ENCODE measurements around the gene GNG7. TPM values are rescaled to one million over a fixed set of nuclear protein-coding genes. Genes with fewer than 3 reads are reported as not detected.

GNG7 gene
- polyA plus RNA-seq, 1 donor (not counting 4 experiments of a cell fraction or from before 2014, with no cell fraction given), result 0.01 TPM

- no peak for DNase-seq (ENCODE audit: low read depth, low spot score)
- Histone ChIP-seq H3K27ac (ENCODE audit: control insufficient read depth, insufficient read depth, low read length) (no peak overlapping the region), H2AFZ (ENCODE audit: control insufficient read depth, low read length) (no peak overlapping the region), H3K79me2 (ENCODE audit: control insufficient read depth, insufficient read depth, low read length) (no peaks in the 10 kb centered on the region), H4K20me1 (ENCODE audit: control insufficient read depth, extremely low read depth, insufficient read depth, low read length) (no peaks in the 10 kb centered on the region), H3K9me1 (ENCODE audit: control insufficient read depth, extremely low read depth, insufficient read depth, low read length) (no peaks in the 10 kb centered on the region), H3K4me3 (ENCODE audit: control insufficient read depth in 2 of 3, extremely low read depth in 1 of 3, insufficient read depth in 2 of 3, low read depth in 1 of 3, low read length in 3 of 3) (no peak overlapping the region), H3K9me3 (ENCODE audit: control insufficient read depth, low read depth, low read length) (no peaks in the 10 kb centered on the region), H3K4me1 (ENCODE audit: control insufficient read depth, extremely low read depth, insufficient read depth, low read length) (peaks cover 33% of the 10 kb centered on the region), H3K27me3 (ENCODE audit: control insufficient read depth, extremely low read depth, insufficient read depth, low read length) (no peaks in the 10 kb centered on the region), H3K36me3 (ENCODE audit: control insufficient read depth in 2 of 2, extremely low read depth in 1 of 2, insufficient read depth in 2 of 2, low read length in 2 of 2) (no peaks in the 10 kb centered on the region), H3K9ac (ENCODE audit: control insufficient read depth, extremely low read depth, insufficient read depth, low read length) (no peak overlapping the region), H3K4me2 (ENCODE audit: control insufficient read depth, extremely low read depth, insufficient read depth, low read depth, low read length) (no peak overlapping the region)
- no peak for FAIRE-seq
- TF ChIP-seq EZH2 (IDR thresholded peaks at IDR 0.05; ENCODE audit: low read length), result no peak
- no peak for TF ChIP-seq CTCF (optimal IDR thresholded peaks at IDR 0.05 in 1 of 3, IDR thresholded peaks at IDR 0.05 in 1 of 3, conservative IDR thresholded peaks at IDR 0.05 in 1 of 3; ENCODE audit: extremely low read depth in 1 of 3, insufficient read depth in 2 of 3, low read length in 3 of 3)
- dilution Hi-C loops (cut with MboI; ENCODE audit: extremely low pct_ligation_motif_present, low sequenced_read_pairs), result no loop called here
These were observed 174.8 kb downstream of the GNG7 start for GRCh38 chr19:2527686-2528085.

- Histone ChIP-seq H3K9me1 (ENCODE audit: control insufficient read depth, extremely low read depth, insufficient read depth, low read length) (no peaks in the 10 kb centered on the region), H3K79me2 (ENCODE audit: control insufficient read depth, insufficient read depth, low read length) (no peaks in the 10 kb centered on the region), H3K27me3 (ENCODE audit: control insufficient read depth, extremely low read depth, insufficient read depth, low read length) (no peaks in the 10 kb centered on the region), H3K27ac (ENCODE audit: control insufficient read depth, insufficient read depth, low read length) (no peak overlapping the region), H4K20me1 (ENCODE audit: control insufficient read depth, extremely low read depth, insufficient read depth, low read length) (no peaks in the 10 kb centered on the region), H3K9me3 (ENCODE audit: control insufficient read depth, low read depth, low read length) (no peaks in the 10 kb centered on the region), H3K36me3 (ENCODE audit: control insufficient read depth in 2 of 2, extremely low read depth in 1 of 2, insufficient read depth in 2 of 2, low read length in 2 of 2) (no peaks in the 10 kb centered on the region), H3K9ac (ENCODE audit: control insufficient read depth, extremely low read depth, insufficient read depth, low read length) (no peak overlapping the region), H2AFZ (ENCODE audit: control insufficient read depth, low read length) (no peak overlapping the region), H3K4me1 (ENCODE audit: control insufficient read depth, extremely low read depth, insufficient read depth, low read length) (peaks cover 28% of the 10 kb centered on the region), H3K4me2 (ENCODE audit: control insufficient read depth, extremely low read depth, insufficient read depth, low read depth, low read length) (no peak overlapping the region), H3K4me3 (ENCODE audit: control insufficient read depth in 2 of 3, extremely low read depth in 1 of 3, insufficient read depth in 2 of 3, low read depth in 1 of 3, low read length in 3 of 3) (no peak overlapping the region)
- TF ChIP-seq CTCF (optimal IDR thresholded peaks at IDR 0.05 in 1 of 3, IDR thresholded peaks at IDR 0.05 in 1 of 3, conservative IDR thresholded peaks at IDR 0.05 in 1 of 3; ENCODE audit: extremely low read depth in 1 of 3, insufficient read depth in 2 of 3, low read length in 3 of 3) (no peak), EZH2 (IDR thresholded peaks at IDR 0.05; ENCODE audit: low read length) (no peak)
- FAIRE-seq (no peak), DNase-seq (ENCODE audit: low read depth, low spot score) (no peak)
- dilution Hi-C loops (cut with MboI; ENCODE audit: extremely low pct_ligation_motif_present, low sequenced_read_pairs), result no loop called here
These were observed 175.3 kb downstream of the GNG7 start for GRCh38 chr19:2527171-2527570.
